AG09309 (cell line): Measurements from ENCODE around the gene NTM.

Source experiments
- DNase-seq: peaks from one replicate; pipeline ENCODE4 v3.0.0-alpha.2; 2010; ENCODE audit warnings: low read depth
- H3K4me3 ChIP-seq: 2 replicates; pipeline ENCODE4 v1.5.1; 2011; ENCODE audit warnings: mild to moderate bottlenecking, low read depth, low read length, moderate library complexity; ENCODE audit not compliant: control insufficient read depth
- TF ChIP-seq, protein P1 (sequence below): IDR thresholded peaks from 2 replicates; pipeline ENCODE4 v1.5.1; 2011; ENCODE audit warnings: mild to moderate bottlenecking, low read depth, low read length, inconsistent platforms; ENCODE audit not compliant: insufficient read depth, control insufficient read depth; ENCODE audit errors: missing control alignments

The NTM gene

GRCh38 chr11:131658414-131658813 lies 288.0 kb downstream of the NTM start:
- H3K4me3 ChIP-seq: no peak overlapping the region
- TF ChIP-seq, protein P1, sequence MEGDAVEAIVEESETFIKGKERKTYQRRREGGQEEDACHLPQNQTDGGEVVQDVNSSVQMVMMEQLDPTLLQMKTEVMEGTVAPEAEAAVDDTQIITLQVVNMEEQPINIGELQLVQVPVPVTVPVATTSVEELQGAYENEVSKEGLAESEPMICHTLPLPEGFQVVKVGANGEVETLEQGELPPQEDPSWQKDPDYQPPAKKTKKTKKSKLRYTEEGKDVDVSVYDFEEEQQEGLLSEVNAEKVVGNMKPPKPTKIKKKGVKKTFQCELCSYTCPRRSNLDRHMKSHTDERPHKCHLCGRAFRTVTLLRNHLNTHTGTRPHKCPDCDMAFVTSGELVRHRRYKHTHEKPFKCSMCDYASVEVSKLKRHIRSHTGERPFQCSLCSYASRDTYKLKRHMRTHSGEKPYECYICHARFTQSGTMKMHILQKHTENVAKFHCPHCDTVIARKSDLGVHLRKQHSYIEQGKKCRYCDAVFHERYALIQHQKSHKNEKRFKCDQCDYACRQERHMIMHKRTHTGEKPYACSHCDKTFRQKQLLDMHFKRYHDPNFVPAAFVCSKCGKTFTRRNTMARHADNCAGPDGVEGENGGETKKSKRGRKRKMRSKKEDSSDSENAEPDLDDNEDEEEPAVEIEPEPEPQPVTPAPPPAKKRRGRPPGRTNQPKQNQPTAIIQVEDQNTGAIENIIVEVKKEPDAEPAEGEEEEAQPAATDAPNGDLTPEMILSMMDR: no peak
- DNase-seq: no peak

DNA sequence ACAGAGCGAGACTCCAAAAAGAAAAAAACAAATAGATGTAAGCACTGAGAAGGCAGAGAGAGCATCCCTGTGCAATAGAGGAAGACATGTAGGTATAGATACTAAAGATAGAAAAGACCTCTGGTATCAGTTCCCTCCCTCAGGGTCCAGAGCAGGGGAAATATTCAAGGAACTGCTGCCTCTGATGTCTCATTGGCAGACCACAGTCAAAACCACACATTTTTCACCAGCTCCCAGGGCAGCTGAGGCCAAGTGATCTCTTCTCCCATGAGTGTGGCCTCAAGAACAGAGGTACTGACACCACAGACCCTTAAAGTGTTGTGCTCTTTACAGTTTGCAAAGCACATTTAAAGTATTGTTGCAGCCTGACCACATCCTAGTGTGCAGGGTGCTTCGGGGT lies 288.5 kb downstream of the NTM start:
- no peak for DNase-seq
- TF ChIP-seq, protein P1: no peak
- H3K4me3 ChIP-seq: no peak overlapping the region

- TF ChIP-seq, protein P1: no peak
- no peak overlapping the region for H3K4me3 ChIP-seq
- DNase-seq: no peak
These were observed 289.5 kb downstream of the NTM start for GRCh38 chr11:131659931-131660330.

DNA sequence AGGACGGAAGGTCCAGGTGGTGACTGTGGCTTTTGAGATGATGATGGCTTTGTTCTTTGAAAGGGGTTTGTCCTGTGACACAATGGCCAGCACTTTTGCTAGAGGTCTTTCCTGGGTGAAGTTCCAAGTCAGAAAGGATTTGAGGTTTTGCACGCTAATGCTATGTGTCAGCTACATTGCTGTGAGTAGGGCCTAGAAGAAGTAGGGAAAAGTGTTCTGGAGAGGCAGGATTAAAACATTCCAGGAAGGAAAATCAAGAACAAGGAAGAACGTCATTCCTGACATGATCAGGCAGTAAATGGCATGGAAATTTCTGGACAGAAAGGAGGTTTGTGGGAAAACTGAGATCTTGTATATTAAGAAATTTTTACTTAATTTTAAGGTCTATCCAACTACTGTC lies 290.7 kb downstream of the NTM start:
- TF ChIP-seq, protein P1: no peak
- H3K4me3 ChIP-seq: no peak overlapping the region
- no peak for DNase-seq

- H3K4me3 ChIP-seq: no peak overlapping the region
- DNase-seq: no peak
- TF ChIP-seq, protein P1: no peak
These were observed 292.0 kb downstream of the NTM start for GRCh38 chr11:131662317-131662972.

DNA sequence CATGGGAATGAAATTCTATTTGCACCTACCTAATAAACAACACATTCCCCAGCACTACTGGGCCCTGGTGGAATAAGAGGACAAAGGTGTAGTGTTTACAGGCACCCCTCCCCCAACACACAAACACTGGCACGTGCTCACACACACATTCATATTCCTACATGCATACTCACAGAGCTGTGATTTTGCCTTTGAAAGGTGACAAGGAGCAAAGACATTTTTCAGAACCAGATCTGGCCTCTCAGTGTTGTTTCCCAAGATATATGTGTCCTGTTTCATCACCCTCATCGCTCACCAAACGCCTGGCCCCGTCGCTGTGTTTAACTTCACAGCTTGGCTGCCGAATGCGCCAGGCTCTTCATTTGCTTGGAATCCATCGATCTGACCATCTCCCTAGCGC lies 292.6 kb downstream of the NTM start:
- TF ChIP-seq, protein P1: no peak
- DNase-seq: no peak
- H3K4me3 ChIP-seq: no peak overlapping the region

GRCh38 chr11:131663405-131664200 lies 293.2 kb downstream of the NTM start:
- TF ChIP-seq, protein P1: no peak
- H3K4me3 ChIP-seq: no peak overlapping the region
- DNase-seq: no peak
